ENCODE data around the gene MCM9.

DNA sequence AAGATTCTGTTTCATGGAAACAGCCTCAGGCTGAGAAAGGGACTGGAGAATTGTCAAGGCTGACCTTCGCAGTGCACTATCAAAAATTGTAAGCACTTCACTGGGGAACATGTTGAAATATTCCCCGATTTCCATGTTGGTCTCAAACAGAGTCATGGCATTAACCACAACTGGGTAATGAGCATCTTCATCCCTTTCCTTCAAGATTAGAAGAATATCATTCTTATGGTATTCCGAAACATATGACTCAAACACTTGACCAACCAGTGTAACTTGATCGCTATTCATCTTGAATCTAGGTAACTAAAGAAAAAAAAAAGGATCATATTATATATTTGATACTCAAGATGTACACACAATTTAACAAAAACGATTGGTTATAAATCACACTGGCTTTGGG is 3.5 kb downstream of the MCM9 start:
- TF ChIP-seq CTCF (IDR thresholded peaks at IDR 0.05) (no peak), POLR2A (IDR thresholded peaks at IDR 0.05) (no peak)

Data from Peyer's patch (tissue), 4 donors.